IMR-90 (cell line): Measurements from ENCODE around the gene ANKRD13D. TPM values are rescaled to one million over a fixed set of nuclear protein-coding genes. Genes with fewer than 3 reads are reported as not detected.

Experiments used
- ATAC-seq: fragments of 200-7000 bp; cut with Tn5 transposase; 2 replicates; pipeline ENCODE4 v1.9.1; 2020; ENCODE audit warnings: low read depth, mild to moderate bottlenecking, moderate library complexity
- BruUV-seq: library from RNA; stranded (reverse); fragments of 400-500 nt; replicated peaks from 2 replicates; lab custom pipeline; 2021; lab: Mats Ljungman, UMichigan
- CTCF ChIA-PET: fragments of 300-600 bp; formaldehyde crosslinking; extraction: SDS; loops from one replicate; lab custom pipeline; 2021; ENCODE audit warnings: antibody characterized with exemption; lab: Yijun Ruan, JAX
- POLR2A ChIA-PET: fragments of 300-600 bp; sonication (Branson Sonifier 250); formaldehyde crosslinking; loops from one replicate; lab custom pipeline; 2022; ENCODE audit warnings: antibody characterized with exemption; ENCODE audit not compliant: unreplicated experiment; lab: Charles Lee
- DNase-seq: peaks from one replicate; pipeline ENCODE4 v3.0.0; 2013
- H2AFZ ChIP-seq: replicated peaks from 2 replicates; pipeline ENCODE3; 2013; ENCODE audit warnings: low read length, mild to moderate bottlenecking; ENCODE audit not compliant: poor library complexity
- H2AK5ac ChIP-seq: 2 replicates; pipeline ENCODE4 v1.6.1; 2013; ENCODE audit warnings: low read depth, low read length, inconsistent platforms
- H2AK9ac ChIP-seq: replicated peaks from 2 replicates; pipeline ENCODE3; 2013; ENCODE audit warnings: mild to moderate bottlenecking, low read depth, low read length, moderate library complexity; ENCODE audit not compliant: poor library complexity
- H2BK120ac ChIP-seq: 2 replicates; pipeline ENCODE4 v1.6.1; 2013; ENCODE audit warnings: low read depth, low read length, inconsistent platforms
- H2BK15ac ChIP-seq: 3 replicates; pipeline ENCODE4 v1.6.1; 2013; ENCODE audit warnings: low read depth, low read length, inconsistent platforms
- H2BK20ac ChIP-seq: 2 replicates; pipeline ENCODE4 v1.6.1; 2013; ENCODE audit warnings: low read depth, mild to moderate bottlenecking, inconsistent platforms, low read length, moderate library complexity
- H2BK5ac ChIP-seq: 2 replicates; pipeline ENCODE4 v1.6.1; 2013; ENCODE audit warnings: mild to moderate bottlenecking, low read depth, low read length, inconsistent platforms; ENCODE audit not compliant: poor library complexity, severe bottlenecking
- H3K14ac ChIP-seq: replicated peaks from 2 replicates; pipeline ENCODE4 v1.6.1; 2013; ENCODE audit warnings: low read depth, low read length, inconsistent platforms
- H3K18ac ChIP-seq: 2 replicates; pipeline ENCODE4 v1.6.1; 2013; ENCODE audit warnings: low read depth, low read length, control low read depth
- H3K23ac ChIP-seq: 2 replicates; pipeline ENCODE4 v1.6.1; 2013; ENCODE audit warnings: low read depth, low read length, inconsistent platforms
- H3K27ac ChIP-seq: 2 replicates; pipeline ENCODE4 v1.5.1; 2013; ENCODE audit warnings: mild to moderate bottlenecking, control low read depth, low read length; ENCODE audit not compliant: insufficient read depth
- H3K27me3 ChIP-seq: 2 replicates; pipeline ENCODE4 v1.6.1; 2013; ENCODE audit warnings: low read length; ENCODE audit not compliant: control insufficient read depth, insufficient read depth
- H3K36me3 ChIP-seq: 2 replicates; pipeline ENCODE4 v1.6.1; 2013; ENCODE audit warnings: low read length, mixed read lengths; ENCODE audit not compliant: control insufficient read depth, insufficient read depth
- H3K4ac ChIP-seq: 2 replicates; pipeline ENCODE4 v1.6.1; 2013; ENCODE audit warnings: low read depth, low read length, inconsistent platforms
- H3K4me1 ChIP-seq: 2 replicates; pipeline ENCODE4 v1.6.1; 2013; ENCODE audit warnings: low read length, mixed read lengths; ENCODE audit not compliant: control insufficient read depth, insufficient read depth
- H3K4me2 ChIP-seq: 2 replicates; pipeline ENCODE4 v1.6.1; 2013; ENCODE audit warnings: low read depth, mild to moderate bottlenecking, control low read depth, low read length, moderate library complexity
- H3K4me3 ChIP-seq: 2 replicates; pipeline ENCODE4 v1.5.1; 2013; ENCODE audit warnings: low read depth, mild to moderate bottlenecking, control low read depth, low read length, moderate library complexity; ENCODE audit not compliant: insufficient read depth
- H3K56ac ChIP-seq: 2 replicates; pipeline ENCODE4 v1.6.1; 2013; ENCODE audit warnings: low read length, inconsistent platforms; ENCODE audit not compliant: insufficient read depth; ENCODE audit errors: extremely low read depth
- H3K79me1 ChIP-seq, 2 experiments: 2 replicates each; pipeline ENCODE4 v1.6.1; 2013; ENCODE audit warnings: low read length in 2 of 2, inconsistent platforms in 1 of 2, low read depth in 1 of 2
- H3K9ac ChIP-seq: 2 replicates; pipeline ENCODE4 v1.6.1; 2013; ENCODE audit warnings: low read depth, low read length, control low read depth
- H3K9me1 ChIP-seq: 2 replicates; pipeline ENCODE4 v1.6.1; 2013; ENCODE audit warnings: low read length, inconsistent platforms; ENCODE audit not compliant: insufficient read depth
- H3K9me3 ChIP-seq: 2 replicates; pipeline ENCODE4 v1.6.1; 2013; ENCODE audit warnings: low read length; ENCODE audit not compliant: control insufficient read depth, insufficient read depth
- H4K20me1 ChIP-seq: 2 replicates; pipeline ENCODE4 v1.6.1; 2013; ENCODE audit warnings: low read length, inconsistent platforms; ENCODE audit not compliant: insufficient read depth
- H4K5ac ChIP-seq: 2 replicates; pipeline ENCODE4 v1.6.1; 2013; ENCODE audit warnings: mild to moderate bottlenecking, low read depth, low read length, control low read depth
- H4K8ac ChIP-seq, 2 experiments: 2 replicates each; pipeline ENCODE4 v1.6.1; 2013; ENCODE audit warnings: low read depth in 2 of 2, low read length in 2 of 2, control low read depth in 1 of 2, inconsistent platforms in 1 of 2
- H4K91ac ChIP-seq: 2 replicates; pipeline ENCODE4 v1.6.1; 2013; ENCODE audit warnings: low read depth, low read length, inconsistent platforms; ENCODE audit not compliant: insufficient read depth
- CHD1 ChIP-seq: IDR thresholded peaks from 2 replicates; pipeline ENCODE4 v1.6.1; 2012; ENCODE audit warnings: low read depth, low read length, improper control_type of control experiment
- FOS ChIP-seq: fragments of 150-350 bp; IDR thresholded peaks from 2 replicates; pipeline ENCODE4 v1.6.1; 2016; ENCODE audit warnings: low read depth, low read length
- MAFK ChIP-seq: IDR thresholded peaks from 2 replicates; pipeline ENCODE4 v1.6.1; 2012; ENCODE audit warnings: low read depth, low read length, improper control_type of control experiment
- MAZ ChIP-seq: IDR thresholded peaks from 2 replicates; pipeline ENCODE4 v1.6.1; 2012; ENCODE audit warnings: low read depth, mild to moderate bottlenecking, low read length, improper control_type of control experiment, moderate library complexity, borderline replicate concordance
- RAD21 ChIP-seq: IDR thresholded peaks from 2 replicates; pipeline ENCODE4 v1.6.1; 2012; ENCODE audit warnings: low read length, improper control_type of control experiment
- RCOR1 ChIP-seq: IDR thresholded peaks from 2 replicates; pipeline ENCODE4 v1.6.1; 2012; ENCODE audit warnings: mild to moderate bottlenecking, low read length, improper control_type of control experiment; ENCODE audit not compliant: insufficient replicate concordance
- WGBS, 2 experiments: methylation state at CpG; one replicate each; pipeline versions ENCODE4 v1.1.5 to v1.1.7; 2013; ENCODE audit warnings: missing lambda C conversion rate in 2 of 2; ENCODE audit not compliant: insufficient read length in 1 of 2; ENCODE audit errors: extremely low coverage in 2 of 2; 5-methylcytosine and 5-hydroxymethylcytosine counted together
- dilution Hi-C: fragments of 300-500 bp; cut with HindIII; formaldehyde crosslinking; loops from one replicate; pipeline ENCODE4 v1.14.3; 2018; ENCODE audit warnings: low sequenced_read_pairs; ENCODE audit not compliant: unreplicated experiment
- in situ Hi-C: fragments of 300-500 bp; cut with MboI; formaldehyde crosslinking; loops from 3 replicates; pipeline ENCODE4 v1.14.3; 2019; ENCODE audit warnings: low sequenced_read_pairs, inconsistent platforms, mixed read lengths
- intact Hi-C: fragments of 100-400 bp; cut with micrococcal nuclease; formaldehyde crosslinking; loops from 2 replicates; pipeline ENCODE4 v1.10.0; 2022
- polyA plus RNA-seq, 3 experiments: library from polyadenylated mRNA; depleted of rRNA; stranded (reverse); fragments of >200 nt; gene quantifications; 2 replicates each; pipeline ENCODE4 v1.2.3, GENCODE V29; 2012; ENCODE audit warnings: low replicate concordance in 1 of 3
- total RNA-seq: library from RNA; depleted of rRNA; stranded (reverse); fragments of >200 nt; gene quantifications from 2 replicates; pipeline ENCODE4 v1.2.3, GENCODE V29; 2012

ANKRD13D gene
- total and polyA plus RNA-seq, 2 of the 4 experiments (the other 2 are of a cell fraction) = 7.3 to 38.4 TPM

DNA sequence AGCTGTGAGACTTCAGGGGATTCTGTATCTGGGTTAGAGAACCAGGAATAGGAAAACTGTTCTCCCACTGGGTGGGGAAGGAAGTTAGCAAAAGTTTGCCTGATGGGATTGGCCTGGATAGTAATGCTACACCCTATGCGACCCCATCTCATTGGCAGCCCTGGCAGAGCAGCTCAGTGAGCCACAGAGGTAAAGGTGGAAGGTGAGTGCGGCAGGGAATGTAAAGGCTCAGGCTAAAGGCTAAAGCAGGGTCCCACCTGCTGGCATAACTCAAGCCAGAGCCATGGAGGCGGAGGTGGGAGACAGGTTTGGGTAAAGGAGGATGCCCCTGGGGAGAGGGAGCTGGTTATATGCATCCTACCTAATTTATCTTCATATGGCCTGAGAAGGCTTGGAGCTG is 32.9 kb downstream of the ANKRD13D start:
- no peak overlapping the region for H2BK5ac ChIP-seq
- ATAC-seq (no peak), DNase-seq (no peak)
- H3K79me1 ChIP-seq = no peaks in the 10 kb centered on the region; a peak in 1 of 4 replicates
- no peak overlapping the region for H3K23ac ChIP-seq
- no peak overlapping the region for H3K56ac ChIP-seq
- peaks cover 6% of the 10 kb centered on the region; the same call in 1 of the 2 replicates for H4K20me1 ChIP-seq
- H2BK15ac ChIP-seq = no peak overlapping the region
- H3K4me1 ChIP-seq = 0 out of 2 replicates have a peak, but pooled peaks cover 2% of the 10 kb centered on the region
- H3K4me2 ChIP-seq = no peak overlapping the region
- H3K9ac ChIP-seq = no peak overlapping the region
- 69% methylated on average over 2 of the region's 3 CpGs; no CpG with 5 or more reads in 1 of the 2 experiments for WGBS, 2 experiments
- H3K9me1 ChIP-seq = peaks cover 3% of the 10 kb centered on the region; the same call in 1 of the 2 replicates
- no peak overlapping the region for H4K5ac ChIP-seq
- H2AFZ ChIP-seq = no peak overlapping the region
- H4K8ac ChIP-seq = no peak overlapping the region
- no peak overlapping the region for H2BK120ac ChIP-seq
- ChIA-PET POLR2A (interaction anchor here (0.6 kb wide), 1 partner anchor 53 kb away, joined by 11 read pairs; no protein-coding TSS in a partner anchor), CTCF (interaction anchor here (1.9 kb wide), 1 partner anchor 24 kb away, joined by 4 read pairs; no protein-coding TSS in a partner anchor)
- intact Hi-C loops = no loop called here
- in situ Hi-C loops = no loop called here
- dilution Hi-C loops = no loop called here
- no peak overlapping the region for H3K18ac ChIP-seq
- no peak overlapping the region for H3K4me3 ChIP-seq
- TF ChIP-seq MAZ (no peak), CHD1 (no peak), MAFK (no peak), FOS (no peak), RAD21 (no peak), RCOR1 (no peak)
- no peaks in the 10 kb centered on the region for H3K36me3 ChIP-seq
- H3K4ac ChIP-seq = no peak overlapping the region
- no peak overlapping the region for H4K91ac ChIP-seq
- no peaks in the 10 kb centered on the region for H3K27me3 ChIP-seq
- no peak overlapping the region for H3K14ac ChIP-seq
- H2AK9ac ChIP-seq = no peak overlapping the region
- no TSS peak for BruUV-seq
- H3K27ac ChIP-seq = no peak overlapping the region
- no peaks in the 10 kb centered on the region for H3K9me3 ChIP-seq
- H2BK20ac ChIP-seq = no peak overlapping the region
- no peak overlapping the region for H2AK5ac ChIP-seq
